ENCODE results near the gene OPTC. TPM values are rescaled to one million over a fixed set of nuclear protein-coding genes. Genes with fewer than 3 reads are reported as not detected.

The OPTC gene
- total and polyA plus RNA-seq, 2 of the 8 experiments (the other 6 are each of a cell fraction or from before 2014, with no cell fraction given), result 1.1 to 4.0 TPM

- Histone ChIP-seq H2BK120ac (replicated peaks; ENCODE audit: low read depth, low read length) (no peak overlapping the region), H2AFZ (ENCODE audit: low read length) (no peak overlapping the region), H3K4ac (replicated peaks; ENCODE audit: insufficient read length, low read depth, low read length) (no peak overlapping the region), H2BK20ac (ENCODE audit: low read length) (no peak overlapping the region), H2BK5ac (ENCODE audit: low read depth, low read length) (no peak overlapping the region), H3K4me3 (ENCODE audit: extremely low read depth in 1 of 4, insufficient read depth in 2 of 4, low read depth in 3 of 4, low read length in 4 of 4) (no peak overlapping the region), H3K23me2 (ENCODE audit: low read depth, low read length) (no peaks in the 10 kb centered on the region), H3K18ac (ENCODE audit: extremely low read depth, low read length) (no peak overlapping the region), H3K79me1 (ENCODE audit: low read depth, low read length) (no peaks in the 10 kb centered on the region), H3K9ac (replicated peaks in 1 of 4; ENCODE audit: extremely low read depth in 1 of 4, low read depth in 3 of 4, low read length in 3 of 4) (no peak overlapping the region), H3K14ac (ENCODE audit: insufficient read length) (no peak overlapping the region), H3K23ac (ENCODE audit: insufficient read length) (no peak overlapping the region), H2BK12ac (ENCODE audit: low read depth, low read length) (no peak overlapping the region), H3K9me3 (ENCODE audit: insufficient read depth in 2 of 2, low read depth in 1 of 2, low read length in 1 of 2) (no peaks in the 10 kb centered on the region), H4K8ac (ENCODE audit: extremely low read depth, insufficient read depth, low read length) (no peak overlapping the region), H4K91ac (replicated peaks; ENCODE audit: insufficient read length, low read length) (no peak overlapping the region), H3K4me1 (replicated peaks in 1 of 4; ENCODE audit: control insufficient read depth in 3 of 4, insufficient read depth in 4 of 4, low read length in 3 of 4) (peaks cover 0 to 10% (median 3%) of the 10 kb centered on the region in 4 experiments; a peak in 4 of 7 replicates), H3K4me2 (ENCODE audit: insufficient read depth in 1 of 2, low read depth in 2 of 2, low read length in 2 of 2) (no peak overlapping the region), H3K79me2 (ENCODE audit: control insufficient read depth in 1 of 2, insufficient read depth in 2 of 2, low read length in 2 of 2) (no peaks in the 10 kb centered on the region), H3K56ac (replicated peaks; ENCODE audit: insufficient read length, low read depth, low read length) (no peak overlapping the region), H3K36me3 (ENCODE audit: control insufficient read depth in 2 of 4, insufficient read depth in 4 of 4, low read length in 3 of 4) (no peaks in the 10 kb centered on the region), H2AK5ac (ENCODE audit: low read depth, low read length) (no peak overlapping the region), H3K27me3 (replicated peaks in 1 of 4; ENCODE audit: control insufficient read depth in 3 of 4, extremely low read depth in 1 of 4, insufficient read depth in 3 of 4, low read length in 3 of 4) (no peaks in the 10 kb centered on the region; a peak in 1 of 7 replicates), H4K20me1 (replicated peaks in 1 of 2; ENCODE audit: control insufficient read depth in 1 of 2, insufficient read depth in 2 of 2, low read length in 2 of 2) (no peaks in the 10 kb centered on the region), H3K27ac (ENCODE audit: low read depth, low read length) (no peak overlapping the region), H4K5ac (ENCODE audit: insufficient read length, low read depth, low read length) (no peak overlapping the region), H2BK15ac (ENCODE audit: low read length) (no peak overlapping the region)
- CTCF ChIA-PET (ENCODE audit: partially characterized antibody), result interaction anchor here (0.7 to 23.5 kb wide), 7 partner anchors 8 to 305 kb away, joined by 3 to 330 read pairs (median 4); partner anchors contain the start of genes FMOD and PRELP
- 81% methylated on average over 6 of the region's 6 CpGs; no CpG with 5 or more reads in 1 of the 2 experiments for WGBS, 2 experiments (ENCODE audit: extremely low coverage in 1 of 2, insufficient coverage in 1 of 2, insufficient read length in 1 of 2, insufficient replicate concordance in 2 of 2, low coverage in 1 of 2, low lambda C conversion rate in 2 of 2, missing lambda C conversion rate in 1 of 2)
- POLR2A ChIA-PET (ENCODE audit: partially characterized antibody), result no interaction called here
- DNase-seq (ENCODE audit: low read depth in 1 of 2, low spot score in 2 of 2) (no peak), FAIRE-seq (no peak)
- TF ChIP-seq SRF (IDR thresholded peaks at IDR 0.05; ENCODE audit: low read depth, low read length), result no peak
- no peak for TF ChIP-seq POLR2AphosphoS5 (IDR thresholded peaks at IDR 0.05; ENCODE audit: low read depth, low read length)
- TF ChIP-seq POLR2A (IDR thresholded peaks at IDR 0.05; ENCODE audit: control extremely low read depth in 1 of 2, low read depth in 2 of 2, low read length in 2 of 2), result no peak
- no peak for TF ChIP-seq MAFK (IDR thresholded peaks at IDR 0.05; ENCODE audit: low read depth, low read length)
- no peak for TF ChIP-seq ATF2 (IDR thresholded peaks at IDR 0.05; ENCODE audit: low read length)
- TF ChIP-seq JUN (IDR thresholded peaks at IDR 0.05; ENCODE audit: low read depth, low read length), result no peak
- TF ChIP-seq SP1 (IDR thresholded peaks at IDR 0.05; ENCODE audit: low read depth, low read length), result no peak
- TF ChIP-seq SP2 (IDR thresholded peaks at IDR 0.05; ENCODE audit: low read length), result no peak
- TF ChIP-seq EP300 (IDR thresholded peaks at IDR 0.05; ENCODE audit: borderline replicate concordance in 1 of 2, low read depth in 2 of 2, low read length in 2 of 2), result no peak
- no peak for TF ChIP-seq CTCF (IDR thresholded peaks at IDR 0.05; ENCODE audit: control extremely low read depth in 1 of 3, insufficient read depth in 1 of 3, low read depth in 1 of 3, low read length in 3 of 3)
- no peak for TF ChIP-seq TAF7 (optimal IDR thresholded peaks at IDR 0.05; ENCODE audit: borderline replicate concordance, low read depth, low read length)
Observed at GRCh38 chr1:203462878-203463277, 31.1 kb upstream of the OPTC start.
